Measurements from ENCODE around the gene MOXD1. TPM values are rescaled to one million over a fixed set of nuclear protein-coding genes. Genes with fewer than 3 reads are reported as not detected.
A peak's percentile ranks its signal among the peaks of the same experiment; 100 is the strongest.
"Not testable (repeated sequence)": the region's sequence is repeated elsewhere in the genome, so short reads cannot be mapped to it uniquely, and the experiment has no call there.

MOXD1 gene
- total RNA-seq, 2 experiments from 2014 or later = not detected

DNA sequence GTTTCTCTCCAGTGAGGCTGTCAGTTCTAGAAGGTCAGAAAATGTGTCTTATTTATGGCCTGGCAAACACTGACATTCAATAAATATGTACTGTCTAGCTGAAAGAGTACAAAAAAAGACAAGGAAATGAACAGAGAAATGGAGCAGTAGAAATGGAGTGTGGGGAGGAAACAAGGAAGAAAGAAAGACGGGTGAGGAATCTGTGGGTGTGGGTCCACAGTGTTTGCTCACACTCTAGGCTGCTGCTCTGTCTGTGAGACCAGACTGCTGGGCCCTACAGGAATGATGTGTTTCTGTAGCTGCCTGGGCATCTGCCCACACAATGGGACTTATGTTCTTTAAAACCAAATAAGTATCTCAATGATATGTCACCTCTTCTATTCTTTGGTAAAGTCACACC, 114.2 kb downstream of the MOXD1 start:
- Mint-ChIP-seq H3K4me1 (no peaks in the 10 kb centered on the region), H3K36me3 (no peaks in the 10 kb centered on the region), H3K27me3 (peaks cover 12% of the 10 kb centered on the region)

GRCh38 chr6:132286298-132287019, 114.8 kb downstream of the MOXD1 start:
- Mint-ChIP-seq H3K9me3 (no peaks in the 10 kb centered on the region), H3K27ac (no peak overlapping the region), H3K4me1 (no peaks in the 10 kb centered on the region), H3K36me3 (no peaks in the 10 kb centered on the region), H3K27me3 (peaks cover 16% of the 10 kb centered on the region), H3K4me3 (no peak overlapping the region)
- DNase-seq = no peak

More for the DNA sequence above, 114.2 kb downstream of the MOXD1 start:
- no peak overlapping the region for H3K27ac Mint-ChIP-seq
- DNase-seq = no peak
- H3K4me3 Mint-ChIP-seq = no peak overlapping the region
- H3K9me3 Mint-ChIP-seq = no peaks in the 10 kb centered on the region

GRCh38 chr6:132285004-132285780, 116.1 kb downstream of the MOXD1 start:
- no peaks in the 10 kb centered on the region for H3K36me3 Mint-ChIP-seq
- no peak overlapping the region for H3K4me3 Mint-ChIP-seq
- no peaks in the 10 kb centered on the region for H3K9me3 Mint-ChIP-seq
- peaks cover 21% of the 10 kb centered on the region for H3K27me3 Mint-ChIP-seq
- H3K4me1 Mint-ChIP-seq = no peaks in the 10 kb centered on the region
- DNase-seq = no peak
- H3K27ac Mint-ChIP-seq = no peak overlapping the region

DNA sequence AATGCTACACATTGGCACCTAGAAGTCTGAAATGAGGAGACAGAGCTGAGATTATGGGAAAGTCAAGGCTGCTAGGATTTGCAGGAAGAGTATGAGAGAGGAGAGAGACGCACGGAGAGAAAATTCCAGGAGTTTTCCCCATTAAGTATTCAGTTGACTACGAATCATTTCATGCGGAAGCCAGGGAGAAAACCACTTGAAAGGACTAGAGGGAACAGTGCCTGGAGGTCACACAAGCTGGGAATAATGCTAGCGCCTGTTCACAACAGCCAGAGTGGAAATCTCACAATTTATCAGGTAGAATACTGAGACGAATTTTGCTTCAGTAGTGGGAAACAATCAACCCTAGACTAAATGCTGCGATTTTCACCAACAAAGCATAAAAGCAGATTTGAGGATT, 118.6 kb downstream of the MOXD1 start:
- Mint-ChIP-seq H3K9me3 (no peaks in the 10 kb centered on the region), H3K4me3 (no peak overlapping the region), H3K36me3 (no peaks in the 10 kb centered on the region), H3K4me1 (no peaks in the 10 kb centered on the region), H3K27me3 (peaks cover 20% of the 10 kb centered on the region), H3K27ac (no peak overlapping the region)
- DNase-seq = no peak

- Mint-ChIP-seq H3K4me1 (no peaks in the 10 kb centered on the region), H3K36me3 (no peaks in the 10 kb centered on the region), H3K27ac (no peak overlapping the region), H3K9me3 (no peaks in the 10 kb centered on the region), H3K4me3 (no peak overlapping the region), H3K27me3 (peaks cover 27% of the 10 kb centered on the region)
- DNase-seq = no peak
These were observed 120.8 kb downstream of the MOXD1 start for GRCh38 chr6:132280436-132280835.

DNA sequence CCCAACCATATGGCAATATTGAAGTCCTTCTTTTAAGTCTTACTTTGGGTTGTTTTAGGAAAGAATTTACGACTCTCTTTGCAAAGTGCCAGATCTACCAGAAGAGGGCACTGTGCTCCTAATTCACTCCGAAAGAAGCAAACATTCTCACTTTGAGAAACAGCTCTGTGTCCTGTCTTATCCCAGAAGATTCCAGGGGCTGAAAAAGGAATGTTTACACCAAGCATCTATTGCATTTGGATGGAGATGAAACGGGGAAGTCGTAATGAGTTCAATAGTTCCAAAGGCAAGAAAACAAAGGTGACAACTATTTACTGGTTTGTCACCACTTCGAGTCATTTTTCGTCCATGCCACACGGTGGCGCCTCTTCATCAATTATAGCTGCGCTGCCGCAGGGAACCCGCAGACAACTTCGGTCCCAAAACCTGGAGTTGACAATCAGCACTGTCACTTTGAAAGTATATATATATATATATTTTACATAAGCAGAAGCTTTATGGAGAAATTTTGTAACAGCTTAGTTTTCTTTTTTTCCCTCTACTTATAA, 121.6 kb downstream of the MOXD1 start:
- Mint-ChIP-seq H3K36me3 (no peaks in the 10 kb centered on the region), H3K9me3 (no peaks in the 10 kb centered on the region), H3K4me1 (no peaks in the 10 kb centered on the region), H3K27me3 (peaks cover 30% of the 10 kb centered on the region), H3K4me3 (peak overlapping the region; percentile 82), H3K27ac (peak overlapping the region; percentile 44)
- DNase-seq = peak; percentile 72

DNA sequence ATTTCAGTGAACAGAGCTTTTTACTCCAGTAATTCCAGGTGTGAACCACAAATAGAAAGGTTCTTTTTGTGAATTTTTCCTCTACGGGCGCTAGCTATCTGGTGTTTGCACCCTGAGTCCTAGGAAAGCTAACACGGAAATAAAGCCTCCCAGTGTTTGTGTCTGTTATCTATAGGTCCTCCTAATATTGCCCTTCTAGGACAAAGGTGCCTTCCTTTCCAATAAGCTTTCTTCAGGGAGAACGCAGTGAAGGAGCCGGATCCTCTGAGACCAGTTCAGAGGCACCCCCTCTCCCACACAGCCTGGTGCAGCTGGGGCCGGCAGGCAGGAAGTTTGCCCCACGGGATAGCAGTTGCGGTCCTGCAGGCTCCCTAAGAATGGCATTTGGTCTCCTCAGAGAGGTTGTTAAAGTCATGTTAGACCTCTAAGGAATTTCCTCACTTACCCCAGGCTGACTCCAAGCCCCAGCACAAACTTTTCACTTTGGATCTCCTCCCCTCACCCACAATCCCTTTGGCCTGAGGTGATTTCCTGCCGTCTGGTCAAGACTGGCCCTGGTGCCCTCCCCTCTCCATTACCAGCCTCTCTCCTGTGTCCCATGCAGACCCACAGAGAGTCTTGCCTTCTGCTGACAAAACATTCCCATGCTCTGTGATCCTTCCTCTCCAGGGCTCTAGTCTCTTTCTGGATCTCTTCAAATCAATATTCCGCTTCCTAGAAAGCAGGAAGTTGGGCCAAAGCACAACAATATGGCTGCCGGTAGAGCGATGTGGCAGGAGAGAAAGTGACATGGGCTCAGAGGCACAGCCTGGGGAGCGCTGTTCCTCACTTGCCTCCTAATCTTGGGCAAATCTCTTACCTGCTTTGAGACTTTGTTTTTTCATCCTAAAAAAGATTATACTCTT, 126.0 kb downstream of the MOXD1 start:
- no peaks in the 10 kb centered on the region for H3K4me1 Mint-ChIP-seq
- H3K9me3 Mint-ChIP-seq = no peaks in the 10 kb centered on the region
- no peaks in the 10 kb centered on the region for H3K36me3 Mint-ChIP-seq
- H3K27ac Mint-ChIP-seq = no peak overlapping the region
- no peak for DNase-seq
- H3K27me3 Mint-ChIP-seq = peaks cover 12% of the 10 kb centered on the region
- no peak overlapping the region for H3K4me3 Mint-ChIP-seq

DNA sequence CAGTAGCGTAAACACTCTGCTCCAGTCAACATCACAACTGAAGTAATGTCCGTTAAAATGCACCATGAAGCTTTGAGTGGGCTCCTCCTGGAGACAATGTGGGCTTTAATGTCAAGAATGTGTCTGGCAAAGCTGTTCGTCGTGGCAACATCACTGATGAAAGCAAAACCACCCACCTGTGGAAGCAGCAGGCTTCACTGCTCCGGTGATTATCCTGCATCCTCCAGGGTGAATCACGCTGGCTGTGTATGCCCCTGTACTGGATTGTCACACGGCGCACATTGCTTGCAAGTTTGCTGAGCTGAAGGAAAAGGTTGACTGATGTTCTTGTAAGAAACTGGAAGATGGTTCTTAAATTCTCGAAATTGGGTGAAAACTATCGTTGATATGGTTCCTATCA, 128.5 kb downstream of the MOXD1 start:
- Mint-ChIP-seq H3K4me3 (no peak overlapping the region), H3K4me1 (no peaks in the 10 kb centered on the region), H3K27ac (no peak overlapping the region), H3K9me3 (no peaks in the 10 kb centered on the region), H3K27me3 (peaks cover 11% of the 10 kb centered on the region), H3K36me3 (no peaks in the 10 kb centered on the region)
- no peak for DNase-seq

DNA sequence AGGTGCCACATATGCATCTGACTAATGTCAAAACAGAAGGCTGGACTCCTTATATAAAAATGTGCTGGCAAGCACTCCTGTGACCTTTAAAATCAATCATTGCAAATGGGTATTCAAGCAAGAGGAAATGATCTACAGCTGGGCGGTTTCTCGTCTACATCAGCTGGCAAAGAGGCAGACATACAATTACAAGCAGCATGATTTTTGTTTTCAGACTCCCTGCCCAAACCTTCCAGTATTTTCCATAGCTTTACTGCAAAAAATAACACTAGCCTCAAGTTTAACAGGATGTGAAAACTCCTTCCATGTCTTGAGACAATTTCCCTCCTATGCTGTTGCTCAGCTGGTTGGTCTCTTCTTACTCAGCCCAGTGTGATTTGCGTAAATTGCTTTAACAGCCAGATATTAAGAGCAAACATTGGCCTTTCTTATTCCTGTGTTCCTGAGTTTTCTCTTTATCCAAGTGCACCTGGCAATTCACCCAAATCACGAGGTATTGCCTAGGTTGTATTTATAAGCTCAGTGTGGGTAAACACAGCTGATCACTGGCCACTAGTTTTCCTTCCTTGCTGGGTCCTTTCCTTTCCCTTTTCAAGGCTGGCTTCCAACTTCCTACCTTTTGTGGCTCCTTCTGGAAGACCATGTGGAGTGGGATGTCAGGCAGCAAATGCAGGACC, 130.4 kb downstream of the MOXD1 start:
- Mint-ChIP-seq H3K4me1 (no peaks in the 10 kb centered on the region), H3K9me3 (no peaks in the 10 kb centered on the region), H3K4me3 (no peak overlapping the region), H3K27me3 (peaks cover 6% of the 10 kb centered on the region), H3K27ac (no peak overlapping the region), H3K36me3 (no peaks in the 10 kb centered on the region)
- DNase-seq = no peak

DNA sequence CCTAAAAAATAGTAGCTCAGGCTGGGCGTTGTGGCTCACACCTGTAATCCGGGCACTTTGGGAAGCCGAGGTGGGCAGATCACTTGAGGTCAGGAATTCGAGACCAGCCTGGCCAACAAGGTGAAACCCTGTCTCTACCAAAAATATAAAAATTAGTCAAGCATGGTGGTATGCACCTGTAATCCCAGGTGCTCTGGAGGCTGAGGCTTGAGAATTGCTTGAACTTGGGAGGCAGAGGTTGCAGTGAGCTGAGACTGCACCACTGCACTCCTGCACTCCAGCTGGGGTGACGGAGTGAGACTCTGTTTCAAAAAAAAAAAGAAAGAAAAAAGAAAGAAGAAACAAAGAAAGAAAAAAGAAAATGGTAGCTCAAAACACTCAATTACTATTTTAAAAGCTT, 132.6 kb downstream of the MOXD1 start:
- H3K36me3 Mint-ChIP-seq, H3K9me3 Mint-ChIP-seq, H3K27me3 Mint-ChIP-seq, H3K4me3 Mint-ChIP-seq, DNase-seq, H3K27ac Mint-ChIP-seq, H3K4me1 Mint-ChIP-seq: not testable (repeated sequence)

- H3K4me1 Mint-ChIP-seq = no peaks in the 10 kb centered on the region
- H3K36me3 Mint-ChIP-seq = no peaks in the 10 kb centered on the region
- DNase-seq = no peak
- H3K27me3 Mint-ChIP-seq = no peaks in the 10 kb centered on the region
- no peaks in the 10 kb centered on the region for H3K9me3 Mint-ChIP-seq
- H3K4me3 Mint-ChIP-seq = no peak overlapping the region
- H3K27ac Mint-ChIP-seq = no peak overlapping the region
These were observed 133.1 kb downstream of the MOXD1 start for GRCh38 chr6:132268209-132268608.

- peaks cover 6% of the 10 kb centered on the region for H3K27me3 Mint-ChIP-seq
- H3K9me3 Mint-ChIP-seq = no peaks in the 10 kb centered on the region
- H3K4me1 Mint-ChIP-seq = no peaks in the 10 kb centered on the region
- DNase-seq = no peak
- H3K36me3 Mint-ChIP-seq = no peaks in the 10 kb centered on the region
- no peak overlapping the region for H3K27ac Mint-ChIP-seq
- no peak overlapping the region for H3K4me3 Mint-ChIP-seq
These were observed 135.7 kb downstream of the MOXD1 start for GRCh38 chr6:132265451-132266097.

DNA sequence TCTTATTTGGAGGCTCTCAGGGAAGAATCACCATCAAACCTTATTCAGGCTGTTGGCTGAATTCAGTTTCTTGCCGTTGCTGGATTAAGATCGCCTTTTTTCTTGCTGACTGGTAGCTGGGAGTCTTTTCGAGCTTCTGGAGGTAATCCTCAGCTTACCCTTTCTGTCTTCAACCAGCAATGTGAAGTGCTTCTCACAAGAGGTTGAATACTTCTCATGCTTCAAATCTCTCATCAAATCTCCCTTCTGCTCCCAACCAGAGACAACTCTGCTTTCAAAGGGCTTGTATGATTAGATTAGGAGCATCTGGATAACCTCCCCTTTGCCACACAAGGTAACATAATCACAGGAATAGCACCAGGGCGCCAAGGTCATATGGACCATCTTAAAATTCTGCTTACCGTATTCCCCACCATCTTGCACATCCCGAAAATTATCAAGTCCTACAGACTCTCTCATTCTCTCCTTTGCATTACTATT, 137.2 kb downstream of the MOXD1 start:
- no peaks in the 10 kb centered on the region for H3K4me1 Mint-ChIP-seq
- peaks cover 10% of the 10 kb centered on the region for H3K27me3 Mint-ChIP-seq
- no peak overlapping the region for H3K27ac Mint-ChIP-seq
- DNase-seq = no peak
- no peaks in the 10 kb centered on the region for H3K9me3 Mint-ChIP-seq
- H3K36me3 Mint-ChIP-seq = no peaks in the 10 kb centered on the region
- no peak overlapping the region for H3K4me3 Mint-ChIP-seq

GRCh38 chr6:132261354-132261753, 139.9 kb downstream of the MOXD1 start:
- no peak overlapping the region for H3K27ac Mint-ChIP-seq
- H3K4me1 Mint-ChIP-seq = no peaks in the 10 kb centered on the region
- H3K36me3 Mint-ChIP-seq = no peaks in the 10 kb centered on the region
- H3K9me3 Mint-ChIP-seq = no peaks in the 10 kb centered on the region
- no peak overlapping the region for H3K4me3 Mint-ChIP-seq
- H3K27me3 Mint-ChIP-seq = peaks cover 16% of the 10 kb centered on the region
- no peak for DNase-seq
